Measurements from ENCODE around the gene ABCA10.

Gene ABCA10

GRCh38 chr17:69188796-69189195 lies 39.8 kb downstream of the ABCA10 start:
- no peaks in the 10 kb centered on the region for H3K36me3 ChIP-seq (ENCODE audit: control insufficient read depth, insufficient read depth, low read length)
- no peaks in the 10 kb centered on the region for H3K79me2 ChIP-seq
- H3K9me3 ChIP-seq (ENCODE audit: control insufficient read depth, low read length), result no peaks in the 10 kb centered on the region
- H3K4me1 ChIP-seq, result no peaks in the 10 kb centered on the region
- H3K27me3 ChIP-seq (ENCODE audit: control insufficient read depth, insufficient read depth, low read length), result no peaks in the 10 kb centered on the region
- no peak overlapping the region for H3K9ac ChIP-seq
- H3K4me3 ChIP-seq (ENCODE audit: low read depth, low read length), result no peak overlapping the region
- H2AFZ ChIP-seq, result no peak overlapping the region
- TF ChIP-seq CTCF (IDR thresholded peaks at IDR 0.05), result no peak
- no peak overlapping the region for H3K27ac ChIP-seq
- H3K4me2 ChIP-seq (ENCODE audit: low read length), result no peak overlapping the region

- H3K4me3 ChIP-seq (ENCODE audit: low read depth, low read length), result no peak overlapping the region
- no peaks in the 10 kb centered on the region for H3K79me2 ChIP-seq
- no peaks in the 10 kb centered on the region for H3K4me1 ChIP-seq
- no peaks in the 10 kb centered on the region for H3K27me3 ChIP-seq (ENCODE audit: control insufficient read depth, insufficient read depth, low read length)
- no peaks in the 10 kb centered on the region for H3K36me3 ChIP-seq (ENCODE audit: control insufficient read depth, insufficient read depth, low read length)
- TF ChIP-seq CTCF (IDR thresholded peaks at IDR 0.05), result no peak
- no peak overlapping the region for H3K27ac ChIP-seq
- H3K4me2 ChIP-seq (ENCODE audit: low read length), result no peak overlapping the region
- H3K9me3 ChIP-seq (ENCODE audit: control insufficient read depth, low read length), result no peaks in the 10 kb centered on the region
- no peak overlapping the region for H2AFZ ChIP-seq
- H3K9ac ChIP-seq, result no peak overlapping the region
Observed at GRCh38 chr17:69188064-69188463, 40.6 kb downstream of the ABCA10 start.

- H3K27ac ChIP-seq, result no peak overlapping the region
- H3K9me3 ChIP-seq (ENCODE audit: control insufficient read depth, low read length), result no peaks in the 10 kb centered on the region
- no peak for TF ChIP-seq CTCF (IDR thresholded peaks at IDR 0.05)
- no peaks in the 10 kb centered on the region for H3K4me1 ChIP-seq
- no peak overlapping the region for H3K4me2 ChIP-seq (ENCODE audit: low read length)
- no peak overlapping the region for H3K9ac ChIP-seq
- H3K4me3 ChIP-seq (ENCODE audit: low read depth, low read length), result no peak overlapping the region
- H3K27me3 ChIP-seq (ENCODE audit: control insufficient read depth, insufficient read depth, low read length), result no peaks in the 10 kb centered on the region
- H3K79me2 ChIP-seq, result no peaks in the 10 kb centered on the region
- no peak overlapping the region for H2AFZ ChIP-seq
- H3K36me3 ChIP-seq (ENCODE audit: control insufficient read depth, insufficient read depth, low read length), result no peaks in the 10 kb centered on the region
Observed at GRCh38 chr17:69187294-69187693, 41.3 kb downstream of the ABCA10 start.

GRCh38 chr17:69179227-69179952 lies 49.2 kb downstream of the ABCA10 start:
- Histone ChIP-seq H3K4me3 (ENCODE audit: low read depth, low read length) (no peak overlapping the region), H2AFZ (no peak overlapping the region), H3K4me1 (no peaks in the 10 kb centered on the region), H3K9me3 (ENCODE audit: control insufficient read depth, low read length) (no peaks in the 10 kb centered on the region), H3K27ac (no peak overlapping the region), H3K9ac (no peak overlapping the region), H3K27me3 (ENCODE audit: control insufficient read depth, insufficient read depth, low read length) (no peaks in the 10 kb centered on the region), H3K4me2 (ENCODE audit: low read length) (no peak overlapping the region), H3K36me3 (ENCODE audit: control insufficient read depth, insufficient read depth, low read length) (no peaks in the 10 kb centered on the region), H3K79me2 (no peaks in the 10 kb centered on the region)
- TF ChIP-seq CTCF (IDR thresholded peaks at IDR 0.05), result no peak

- no peaks in the 10 kb centered on the region for H3K4me1 ChIP-seq
- H2AFZ ChIP-seq, result no peak overlapping the region
- no peak overlapping the region for H3K4me2 ChIP-seq (ENCODE audit: low read length)
- no peaks in the 10 kb centered on the region for H3K27me3 ChIP-seq (ENCODE audit: control insufficient read depth, insufficient read depth, low read length)
- H3K9me3 ChIP-seq (ENCODE audit: control insufficient read depth, low read length), result no peaks in the 10 kb centered on the region
- H3K9ac ChIP-seq, result no peak overlapping the region
- H3K27ac ChIP-seq, result no peak overlapping the region
- H3K79me2 ChIP-seq, result no peaks in the 10 kb centered on the region
- no peak for TF ChIP-seq CTCF (IDR thresholded peaks at IDR 0.05)
- H3K4me3 ChIP-seq (ENCODE audit: low read depth, low read length), result no peak overlapping the region
- no peaks in the 10 kb centered on the region for H3K36me3 ChIP-seq (ENCODE audit: control insufficient read depth, insufficient read depth, low read length)
Observed at GRCh38 chr17:69176457-69176795, 52.2 kb downstream of the ABCA10 start.

Measured in parathyroid adenoma (tissue), 2 donors.